AG04449 (cell line): Measurements from ENCODE around the gene TP53RK.

Experiments used
- CTCF ChIA-PET: fragments of 350-600 bp; formaldehyde crosslinking; extraction: SDS; loops from one replicate; lab custom pipeline; 2021; ENCODE audit warnings: antibody characterized with exemption; lab: Yijun Ruan, JAX
- POLR2A ChIA-PET: fragments of 400-600, 350-600 bp; formaldehyde crosslinking; extraction: SDS; loops from one replicate; lab custom pipeline; 2020; ENCODE audit warnings: antibody characterized with exemption, inconsistent platforms; lab: Yijun Ruan, JAX
- DNase-seq: peaks from one replicate; pipeline ENCODE4 v3.0.0-alpha.2; 2010; ENCODE audit warnings: low read depth, low spot score
- H3K4me3 ChIP-seq: 2 replicates; pipeline ENCODE4 v1.5.1; 2011; ENCODE audit warnings: low read depth, mild to moderate bottlenecking, control low read depth, low read length
- CTCF ChIP-seq: IDR thresholded peaks from one replicate; pipeline ENCODE4 v1.5.1; 2011; ENCODE audit warnings: mild to moderate bottlenecking, moderate library complexity, low read length, control low read depth, inconsistent platforms; ENCODE audit not compliant: insufficient read depth; ENCODE audit errors: missing control alignments

The TP53RK gene

GRCh38 chr20:46636514-46636913 is 52.7 kb downstream of the TP53RK start:
- no peak for TF ChIP-seq CTCF
- DNase-seq: no peak
- ChIA-PET CTCF (no interaction called here), POLR2A (no interaction called here)
- H3K4me3 ChIP-seq: no peak overlapping the region

GRCh38 chr20:46635514-46636136 is 53.6 kb downstream of the TP53RK start:
- H3K4me3 ChIP-seq: no peak overlapping the region
- no peak for DNase-seq
- ChIA-PET CTCF (no interaction called here), POLR2A (no interaction called here)
- TF ChIP-seq CTCF: no peak

- TF ChIP-seq CTCF: no peak
- ChIA-PET CTCF (no interaction called here), POLR2A (no interaction called here)
- H3K4me3 ChIP-seq: no peak overlapping the region
- DNase-seq: no peak
These were observed 54.7 kb downstream of the TP53RK start for GRCh38 chr20:46634528-46634927.
